Small intestine (tissue), 7 donors: Measurements from ENCODE around the gene ZNF536. TPM values are rescaled to one million over a fixed set of nuclear protein-coding genes. Genes with fewer than 3 reads are reported as not detected.
A peak's percentile ranks its signal among the peaks of the same experiment; 100 is the strongest.

ENCODE experiments used
- DNase-seq, 2 donors: peaks; one replicate each; pipeline versions ENCODE4 v3.0.0 to v3.0.0-alpha.2; 2013
- FAIRE-seq: peaks from 2 replicates; lab custom pipeline; 2012; peaks lifted over from hg19 to GRCh38; lab: Jason Lieb, UNC
- H3K27ac ChIP-seq, 3 donors: one replicate each; pipeline ENCODE4 v1.5.1; 2013; ENCODE audit warnings: low read length in 2 of 3, mild to moderate bottlenecking in 2 of 3, control low read depth in 1 of 3, inconsistent platforms in 1 of 3, low read depth in 1 of 3, moderate library complexity in 1 of 3
- H3K27me3 ChIP-seq, 3 donors: one replicate each; pipeline ENCODE4 v1.6.1; 2013; ENCODE audit warnings: low read length in 3 of 3, inconsistent platforms in 1 of 3; ENCODE audit not compliant: control insufficient read depth in 3 of 3, insufficient read depth in 3 of 3
- H3K36me3 ChIP-seq, 3 donors: one replicate each; pipeline ENCODE4 v1.6.1; 2013; ENCODE audit warnings: low read length in 3 of 3, inconsistent platforms in 1 of 3, low read depth in 1 of 3, mild to moderate bottlenecking in 1 of 3, moderate library complexity in 1 of 3; ENCODE audit not compliant: control insufficient read depth in 3 of 3, insufficient read depth in 2 of 3
- H3K4me1 ChIP-seq, 3 donors: one replicate each; pipeline ENCODE4 v1.6.1; 2013; ENCODE audit warnings: low read length in 2 of 3, inconsistent platforms in 1 of 3, low read depth in 1 of 3, mild to moderate bottlenecking in 1 of 3, moderate library complexity in 1 of 3; ENCODE audit not compliant: control insufficient read depth in 3 of 3, insufficient read depth in 2 of 3
- H3K4me3 ChIP-seq, 3 donors: one replicate each; pipeline ENCODE4 v1.5.1; 2013; ENCODE audit warnings: low read length in 3 of 3, control low read depth in 1 of 3, inconsistent platforms in 1 of 3, low read depth in 1 of 3, mild to moderate bottlenecking in 1 of 3, moderate library complexity in 1 of 3
- H3K9me3 ChIP-seq, 2 donors: one replicate each; pipeline ENCODE4 v1.6.1; 2013; ENCODE audit warnings: low read depth in 1 of 2, low read length in 1 of 2; ENCODE audit not compliant: control insufficient read depth in 2 of 2, insufficient read depth in 1 of 2
- WGBS, 3 donors: extraction: QIAGEN DNeasy Blood & Tissue Kit; methylation state at CpG; one replicate each; pipeline ENCODE4 v1.1.7; 2013; 5-methylcytosine and 5-hydroxymethylcytosine counted together
- polyA plus RNA-seq, 4 donors: library from polyadenylated mRNA; stranded (reverse) in 3 of 4; unstranded in 1 of 4; fragments of 200-250 nt in 3 of 4; fragments of 120-200 nt in 1 of 4; gene quantifications; one replicate each; pipeline versions ENCODE4 v1.2.1 to v1.2.3, GENCODE V29; 2013
- donor health status: healthy with polysubstance abuse.
- donor health status: control.
- donor health status: control.
- donor health status: Bipolar disorder and iron deficiency.
- donor health status: healthy.

Gene ZNF536
- polyA plus RNA-seq, 4 donors = 0.27 to 3.3 (median 0.98) TPM; not detected in 1

- Histone ChIP-seq H3K36me3 (no peaks in the 10 kb centered on the region), H3K4me3 (no peak overlapping the region), H3K27me3 (peaks cover 0 to 3% (median 0%) of the 10 kb centered on the region in 3 donors), H3K9me3 (no peaks in the 10 kb centered on the region), H3K4me1 (no peaks in the 10 kb centered on the region), H3K27ac (no peak overlapping the region)
- 0 to 37% (median 7%) methylated on average over 1 of the region's 1 CpG for WGBS, 3 donors
- no peak for DNase-seq
- FAIRE-seq = no peak
These were observed 5.9 kb upstream of the ZNF536 start for GRCh38 chr19:30366282-30366681.

DNA sequence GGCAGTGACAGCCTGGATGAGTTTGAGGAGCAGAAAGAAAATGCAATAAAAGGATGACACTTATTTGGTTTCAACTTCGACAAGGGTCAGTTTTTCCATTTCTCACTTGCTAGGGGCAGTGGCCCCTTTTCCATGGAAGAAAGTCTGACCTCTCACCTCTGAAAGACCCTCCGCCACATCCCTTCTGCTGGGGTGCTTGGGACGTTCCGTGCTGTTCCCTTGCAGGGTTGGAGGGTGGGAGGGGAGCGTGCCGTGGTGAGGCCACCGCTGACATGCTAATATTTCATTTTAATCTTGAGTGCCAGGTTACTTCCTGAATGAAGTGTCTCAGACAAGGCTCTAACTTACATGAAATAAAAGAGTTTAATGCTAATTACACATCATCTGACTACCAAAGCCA, 5.2 kb upstream of the ZNF536 start:
- FAIRE-seq (no peak), DNase-seq (no peak)
- H3K4me1 ChIP-seq = no peaks in the 10 kb centered on the region
- H3K27me3 ChIP-seq = peaks cover 0 to 3% (median 0%) of the 10 kb centered on the region in 3 donors
- no peaks in the 10 kb centered on the region for H3K9me3 ChIP-seq
- H3K27ac ChIP-seq = no peak overlapping the region
- H3K4me3 ChIP-seq = no peak overlapping the region
- WGBS, 3 donors = 52 to 71% (median 66%) methylated on average over 7 of the region's 7 CpGs
- no peaks in the 10 kb centered on the region for H3K36me3 ChIP-seq

DNA sequence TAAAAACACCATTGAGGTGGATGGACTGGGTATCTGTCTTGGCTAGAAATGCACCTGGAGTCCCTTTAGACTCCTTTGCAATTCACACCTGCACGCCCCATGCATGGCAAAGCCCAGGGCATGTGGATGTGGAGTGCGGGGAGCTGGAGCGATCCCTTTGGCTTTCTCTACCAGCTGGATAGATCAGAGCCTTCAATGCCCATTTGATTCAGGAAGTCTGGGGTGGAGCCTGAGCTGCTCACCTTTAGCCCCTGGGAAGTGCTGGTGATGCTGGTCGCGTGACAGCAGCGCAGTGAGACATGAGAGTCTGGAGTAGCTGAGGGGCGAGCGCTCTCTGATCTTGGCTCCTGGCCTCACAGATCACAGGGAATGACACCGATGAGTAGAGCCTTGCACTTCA, 4.8 kb upstream of the ZNF536 start:
- Histone ChIP-seq H3K36me3 (no peaks in the 10 kb centered on the region), H3K4me3 (no peak overlapping the region), H3K27ac (no peak overlapping the region), H3K4me1 (no peaks in the 10 kb centered on the region), H3K27me3 (peaks cover 0 to 7% (median 0%) of the 10 kb centered on the region in 3 donors), H3K9me3 (no peaks in the 10 kb centered on the region)
- WGBS, 3 donors = 86 to 92% (median 89%) methylated on average over 9 of the region's 9 CpGs
- DNase-seq = no peak
- FAIRE-seq = no peak

DNA sequence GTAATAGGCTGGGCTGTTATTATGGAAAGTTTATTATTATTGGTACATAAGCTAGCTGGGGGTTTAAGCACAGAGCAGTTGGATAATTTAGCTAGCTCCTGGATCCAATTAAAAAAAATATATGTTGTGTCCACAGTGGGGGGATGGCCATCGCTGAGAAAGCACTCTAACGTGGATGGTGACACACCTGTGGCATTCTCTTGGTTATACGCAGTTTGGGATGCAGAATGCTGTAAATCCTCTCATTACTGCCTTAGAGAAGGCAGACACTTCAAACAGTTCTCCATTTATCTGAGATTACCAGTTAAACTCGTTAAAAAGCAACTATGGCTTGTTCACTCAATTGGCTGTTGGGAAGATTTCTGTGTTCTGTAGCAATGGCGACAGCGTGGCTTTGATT, 2.4 kb upstream of the ZNF536 start:
- WGBS, 3 donors = 74 to 82% (median 75%) methylated on average over 6 of the region's 6 CpGs
- no peak for FAIRE-seq
- H3K27me3 ChIP-seq = peaks cover 0 to 18% (median 4%) of the 10 kb centered on the region in 3 donors

GRCh38 chr19:30371161-30371836, 885 bp upstream of the ZNF536 start:
- Histone ChIP-seq H3K4me1 (no peaks in the 10 kb centered on the region), H3K4me3 (no peak overlapping the region), H3K27ac (no peak overlapping the region), H3K27me3 (peaks cover 3 to 28% (median 5%) of the 10 kb centered on the region in 3 donors), H3K36me3 (no peaks in the 10 kb centered on the region), H3K9me3 (no peaks in the 10 kb centered on the region)
- DNase-seq (no peak), FAIRE-seq (no peak)
- 75 to 87% (median 82%) methylated on average over 6 of the region's 6 CpGs for WGBS, 3 donors

More for the DNA sequence above, 2.4 kb upstream of the ZNF536 start:
- Histone ChIP-seq H3K4me1 (no peaks in the 10 kb centered on the region), H3K9me3 (no peaks in the 10 kb centered on the region), H3K4me3 (no peak overlapping the region), H3K27ac (no peak overlapping the region), H3K36me3 (no peaks in the 10 kb centered on the region)
- DNase-seq = no peak

GRCh38 chr19:30373593-30373992, 1.4 kb downstream of the ZNF536 start:
- no peaks in the 10 kb centered on the region for H3K9me3 ChIP-seq
- FAIRE-seq (no peak), DNase-seq (no peak)
- no peaks in the 10 kb centered on the region for H3K4me1 ChIP-seq
- no peaks in the 10 kb centered on the region for H3K36me3 ChIP-seq
- no peak overlapping the region for H3K27ac ChIP-seq
- peaks cover 5 to 27% (median 5%) of the 10 kb centered on the region in 3 donors for H3K27me3 ChIP-seq
- WGBS, 3 donors = 16 to 40% (median 35%) methylated on average over 17 of the region's 17 CpGs
- H3K4me3 ChIP-seq = no peak overlapping the region

DNA sequence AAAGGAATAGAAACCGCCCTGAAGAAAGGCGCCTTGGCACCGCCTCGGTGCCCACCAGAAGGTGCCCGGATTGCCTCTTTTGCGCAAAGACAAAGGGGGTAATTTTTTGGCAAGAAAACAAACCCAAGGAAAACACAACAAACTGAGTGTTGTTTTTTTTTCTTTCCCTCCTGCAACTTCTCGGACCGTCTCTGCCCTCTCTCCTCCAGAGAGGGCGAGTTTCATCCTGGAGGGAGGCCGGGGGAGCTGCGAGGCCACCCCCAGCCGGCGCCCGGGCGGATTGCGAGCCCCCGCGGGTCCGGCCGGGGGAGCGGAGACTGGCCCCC, 2.3 kb downstream of the ZNF536 start:
- FAIRE-seq = no peak
- 6 to 16% (median 9%) methylated on average over 21 of the region's 21 CpGs for WGBS, 3 donors

DNA sequence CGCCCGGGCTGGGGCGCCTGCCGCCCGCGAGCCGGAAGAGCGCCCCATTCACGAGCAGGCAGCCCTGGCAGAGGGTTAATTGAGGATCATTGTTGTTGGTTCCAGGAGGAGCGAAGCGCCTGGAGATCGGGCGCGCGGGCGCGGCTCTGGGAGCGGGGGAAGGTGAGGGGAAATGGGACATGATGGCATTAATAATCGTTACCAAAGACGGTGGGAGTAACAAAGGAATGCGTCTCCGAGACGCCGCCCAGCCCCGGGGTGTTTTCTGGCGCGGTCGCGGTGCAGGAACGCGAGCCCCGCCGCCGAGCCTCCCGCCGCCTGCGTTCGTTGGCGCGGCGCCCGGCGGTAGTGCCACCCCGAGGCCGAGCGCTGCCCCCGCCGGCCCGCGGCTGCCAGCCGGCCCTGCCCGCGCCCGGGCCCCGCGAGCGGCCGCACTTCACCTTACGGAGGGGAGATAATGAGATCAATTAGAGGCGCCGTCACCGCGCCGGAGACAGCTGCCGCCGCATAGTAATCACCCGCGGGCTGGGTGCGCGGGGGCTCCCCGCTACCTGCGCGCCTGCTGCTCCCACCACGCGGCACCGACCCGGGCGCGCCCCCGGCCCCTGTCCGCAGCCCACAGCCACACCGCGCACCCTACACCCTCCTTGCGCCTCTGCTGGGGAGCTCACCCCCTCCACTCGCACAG, 2.8 kb downstream of the ZNF536 start:
- peaks cover 5 to 27% (median 5%) of the 10 kb centered on the region in 3 donors for H3K27me3 ChIP-seq
- no peak overlapping the region for H3K27ac ChIP-seq
- H3K36me3 ChIP-seq = no peaks in the 10 kb centered on the region
- H3K4me1 ChIP-seq = no peaks in the 10 kb centered on the region
- H3K9me3 ChIP-seq = no peaks in the 10 kb centered on the region
- 2 to 5% (median 4%) methylated on average over 70 to 85 of the region's 85 CpGs for WGBS, 3 donors
- FAIRE-seq (no peak), DNase-seq (peak in 1 of 2 donors; percentile 6)
- H3K4me3 ChIP-seq = peak overlapping the region in 1 of 3 donors; percentile 19

More for the DNA sequence above, 2.3 kb downstream of the ZNF536 start:
- no peak overlapping the region for H3K4me3 ChIP-seq
- no peak overlapping the region for H3K27ac ChIP-seq
- no peaks in the 10 kb centered on the region for H3K36me3 ChIP-seq
- DNase-seq = no peak
- H3K27me3 ChIP-seq = peaks cover 5 to 27% (median 5%) of the 10 kb centered on the region in 3 donors
- H3K9me3 ChIP-seq = no peaks in the 10 kb centered on the region
- no peaks in the 10 kb centered on the region for H3K4me1 ChIP-seq
